SK-N-SH (cell line): ENCODE data around the gene PDZRN4.

Experiments
- CHD2 ChIP-seq: fragments of 150-350 bp; IDR thresholded peaks from 2 replicates; pipeline ENCODE4 v1.6.1; 2018; ENCODE audit warnings: low read length; ENCODE audit not compliant: partially characterized antibody
- CTCF ChIP-seq: fragments of 200-600 bp; sonication (generic); IDR thresholded peaks from 2 replicates; pipeline ENCODE4 v1.6.1; 2017; ENCODE audit warnings: antibody characterized with exemption, mild to moderate bottlenecking, moderate library complexity
- GATA2 ChIP-seq: sonication (generic); formaldehyde crosslinking; IDR thresholded peaks from 2 replicates; pipeline ENCODE4 v1.5.0; 2020; ENCODE audit warnings: mild to moderate bottlenecking, missing genetic modification reagents
- IRF3 ChIP-seq: fragments of 150-350 bp; IDR thresholded peaks from 2 replicates; pipeline ENCODE4 v1.6.1; 2016; ENCODE audit warnings: mild to moderate bottlenecking, low read depth, low read length
- MAX ChIP-seq: IDR thresholded peaks from 2 replicates; pipeline ENCODE4 v1.4.0; 2012; ENCODE audit warnings: low read depth
- POLR2AphosphoS5 ChIP-seq: IDR thresholded peaks from 2 replicates; pipeline ENCODE4 v1.6.1; 2012; ENCODE audit warnings: low read depth, low read length
- REST ChIP-seq: IDR thresholded peaks from 2 replicates; pipeline ENCODE4 v1.6.1; 2012; ENCODE audit warnings: mild to moderate bottlenecking, low read depth, low read length, moderate library complexity
- RFX5 ChIP-seq: IDR thresholded peaks from 2 replicates; pipeline ENCODE4 v1.6.1; 2012; ENCODE audit warnings: mild to moderate bottlenecking, improper control_type of control experiment, low read length
- SIN3A ChIP-seq: IDR thresholded peaks from 2 replicates; pipeline ENCODE4 v1.6.1; 2012; ENCODE audit warnings: low read depth, mild to moderate bottlenecking, low read length, moderate library complexity, borderline replicate concordance
- TAF1 ChIP-seq: IDR thresholded peaks from 2 replicates; pipeline ENCODE4 v1.6.1; 2012; ENCODE audit warnings: low read depth, mild to moderate bottlenecking, low read length, moderate library complexity, borderline replicate concordance
- USF2 ChIP-seq: fragments of 150-350 bp; IDR thresholded peaks from 2 replicates; pipeline ENCODE4 v1.6.1; 2017; ENCODE audit warnings: antibody characterized with exemption, low read length, low read depth, borderline replicate concordance
- YY1 ChIP-seq: IDR thresholded peaks from 2 replicates; pipeline ENCODE4 v1.4.0; 2012; ENCODE audit warnings: low read depth, mild to moderate bottlenecking

GRCh38 chr12:41473441-41473840, 285.3 kb downstream of the PDZRN4 start:
- TF ChIP-seq CTCF (no peak), TAF1 (no peak), USF2 (no peak), SIN3A (no peak), GATA2 (CRISPR knock-in tag) (no peak), CHD2 (no peak), POLR2AphosphoS5 (no peak), IRF3 (no peak), REST (no peak), RFX5 (no peak), MAX (no peak), YY1 (no peak)
